ENCODE results near the gene GRK5.
"Not testable (repeated sequence)": the region's sequence is repeated elsewhere in the genome, so short reads cannot be mapped to it uniquely, and the experiment has no call there.

GRK5 gene

GRCh38 chr10:119221666-119222065, 14.3 kb downstream of the GRK5 start:
- TF ChIP-seq CTCF (IDR thresholded peaks at IDR 0.05; ENCODE audit: low read depth, low read length, missing control alignments): no peak

GRCh38 chr10:119222537-119222936, 15.2 kb downstream of the GRK5 start:
- TF ChIP-seq CTCF (IDR thresholded peaks at IDR 0.05; ENCODE audit: low read depth, low read length, missing control alignments): no peak
- no peak overlapping the region for H3K4me3 ChIP-seq (ENCODE audit: low read depth, low read length)
- DNase-seq (ENCODE audit: low read depth): no peak

More at GRCh38 chr10:119221666-119222065, 14.3 kb downstream of the GRK5 start:
- no peak for DNase-seq (ENCODE audit: low read depth)
- H3K4me3 ChIP-seq (ENCODE audit: low read depth, low read length): no peak overlapping the region

GRCh38 chr10:119222966-119223386, 15.6 kb downstream of the GRK5 start:
- TF ChIP-seq CTCF (IDR thresholded peaks at IDR 0.05; ENCODE audit: low read depth, low read length, missing control alignments): no peak
- H3K4me3 ChIP-seq (ENCODE audit: low read depth, low read length): no peak overlapping the region
- DNase-seq (ENCODE audit: low read depth): no peak

GRCh38 chr10:119225083-119225658, 17.8 kb downstream of the GRK5 start:
- no peak overlapping the region for H3K4me3 ChIP-seq (ENCODE audit: low read depth, low read length)
- no peak for TF ChIP-seq CTCF (IDR thresholded peaks at IDR 0.05; ENCODE audit: low read depth, low read length, missing control alignments)
- no peak for DNase-seq (ENCODE audit: low read depth)

- H3K4me3 ChIP-seq (ENCODE audit: low read depth, low read length): no peak overlapping the region
- no peak for TF ChIP-seq CTCF (IDR thresholded peaks at IDR 0.05; ENCODE audit: low read depth, low read length, missing control alignments)
- no peak for DNase-seq (ENCODE audit: low read depth)
Measured at GRCh38 chr10:119227825-119228224, 20.5 kb downstream of the GRK5 start.

- TF ChIP-seq CTCF (IDR thresholded peaks at IDR 0.05; ENCODE audit: low read depth, low read length, missing control alignments): no peak
- no peak for DNase-seq (ENCODE audit: low read depth)
- H3K4me3 ChIP-seq (ENCODE audit: low read depth, low read length): no peak overlapping the region
Measured at GRCh38 chr10:119231654-119232053, 24.3 kb downstream of the GRK5 start.

- not testable (repeated sequence) for H3K4me3 ChIP-seq (ENCODE audit: low read depth, low read length); DNase-seq (ENCODE audit: low read depth)
Measured at GRCh38 chr10:119232439-119232838, 25.1 kb downstream of the GRK5 start.
